Type B pancreatic cell (in vitro differentiated cells): ENCODE results near the gene EHD3. TPM values are rescaled to one million over a fixed set of nuclear protein-coding genes. Genes with fewer than 3 reads are reported as not detected.

Experiments
- DNase-seq: peaks from one replicate; pipeline ENCODE4 v3.0.0; 2021; ENCODE audit warnings: mixed read lengths; ENCODE audit not compliant: unreplicated experiment; ENCODE audit errors: extremely low spot score
- H3K27ac Mint-ChIP-seq: 2 replicates; pipeline ENCODE4 v1.8.0; 2021; ENCODE audit warnings: mild to moderate bottlenecking, mixed read lengths
- H3K27me3 Mint-ChIP-seq: 2 replicates; pipeline ENCODE4 v1.8.0; 2021; ENCODE audit warnings: mixed read lengths
- H3K36me3 Mint-ChIP-seq: 2 replicates; pipeline ENCODE4 v1.8.0; 2021; ENCODE audit warnings: mixed read lengths
- H3K4me1 Mint-ChIP-seq: one replicate; pipeline ENCODE4 v1.8.0; 2021; ENCODE audit warnings: mixed read lengths; ENCODE audit not compliant: unreplicated experiment
- H3K4me3 Mint-ChIP-seq: 2 replicates; pipeline ENCODE4 v1.8.0; 2021; ENCODE audit warnings: mild to moderate bottlenecking, mixed read lengths
- H3K9me3 Mint-ChIP-seq: 2 replicates; pipeline ENCODE4 v1.8.0; 2021; ENCODE audit warnings: mixed read lengths
- total RNA-seq: library from RNA; stranded (reverse); gene quantifications from 2 replicates; pipeline ENCODE4 v1.2.1, GENCODE V29; 2021; ENCODE audit warnings: low replicate concordance
- TF ChIP-seq, protein P1 (sequence below): fragments of 200-600 bp; sonication (generic); conservative IDR thresholded peaks from 2 replicates; pipeline ENCODE4 v1.5.0; 2021; ENCODE audit warnings: antibody characterized with exemption, mild to moderate bottlenecking

Gene EHD3
- total RNA-seq, 1 donor from 2014 or later, result 8.9 TPM

DNA sequence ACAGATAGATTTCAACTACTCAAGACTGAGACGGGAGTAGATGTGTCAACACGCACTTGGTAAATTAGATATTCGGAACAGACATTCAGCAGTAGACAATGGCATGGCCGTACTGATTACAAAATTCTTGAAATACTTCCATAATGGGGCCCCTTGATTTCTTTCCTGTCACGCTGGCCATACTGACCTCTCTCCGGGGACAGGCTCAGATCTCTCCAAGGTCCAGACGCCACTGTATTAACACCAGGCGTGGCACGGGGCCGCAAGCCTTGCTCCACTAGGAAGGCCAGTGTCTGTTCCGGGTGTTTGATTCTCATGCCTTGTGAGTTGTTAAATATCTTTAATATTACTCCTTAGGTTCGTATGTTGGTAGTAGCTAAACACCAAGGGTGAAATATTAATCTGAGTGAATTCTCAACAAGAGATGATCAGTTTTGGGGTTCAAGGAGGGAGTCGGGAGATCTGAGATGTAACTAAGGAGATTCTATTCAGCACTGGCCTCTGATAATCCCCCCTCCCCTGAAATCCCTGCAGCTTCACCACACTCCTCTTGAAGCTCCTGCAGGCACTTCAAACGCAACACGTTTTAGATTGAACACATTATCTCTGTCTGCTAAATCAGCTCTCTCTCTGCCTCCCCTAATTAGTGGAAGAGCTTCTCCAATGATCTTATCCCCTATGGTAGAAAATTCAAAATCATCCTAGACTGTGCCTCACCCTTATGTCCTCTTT is 2.2 kb upstream of the EHD3 start:
- Mint-ChIP-seq H3K4me3 (no peak overlapping the region), H3K27me3 (peaks cover 31% of the 10 kb centered on the region), H3K4me1 (peaks cover 7% of the 10 kb centered on the region), H3K9me3 (no peaks in the 10 kb centered on the region), H3K27ac (no peak overlapping the region), H3K36me3 (no peaks in the 10 kb centered on the region)
- DNase-seq, result peak; percentile 36
- TF ChIP-seq, protein P1, sequence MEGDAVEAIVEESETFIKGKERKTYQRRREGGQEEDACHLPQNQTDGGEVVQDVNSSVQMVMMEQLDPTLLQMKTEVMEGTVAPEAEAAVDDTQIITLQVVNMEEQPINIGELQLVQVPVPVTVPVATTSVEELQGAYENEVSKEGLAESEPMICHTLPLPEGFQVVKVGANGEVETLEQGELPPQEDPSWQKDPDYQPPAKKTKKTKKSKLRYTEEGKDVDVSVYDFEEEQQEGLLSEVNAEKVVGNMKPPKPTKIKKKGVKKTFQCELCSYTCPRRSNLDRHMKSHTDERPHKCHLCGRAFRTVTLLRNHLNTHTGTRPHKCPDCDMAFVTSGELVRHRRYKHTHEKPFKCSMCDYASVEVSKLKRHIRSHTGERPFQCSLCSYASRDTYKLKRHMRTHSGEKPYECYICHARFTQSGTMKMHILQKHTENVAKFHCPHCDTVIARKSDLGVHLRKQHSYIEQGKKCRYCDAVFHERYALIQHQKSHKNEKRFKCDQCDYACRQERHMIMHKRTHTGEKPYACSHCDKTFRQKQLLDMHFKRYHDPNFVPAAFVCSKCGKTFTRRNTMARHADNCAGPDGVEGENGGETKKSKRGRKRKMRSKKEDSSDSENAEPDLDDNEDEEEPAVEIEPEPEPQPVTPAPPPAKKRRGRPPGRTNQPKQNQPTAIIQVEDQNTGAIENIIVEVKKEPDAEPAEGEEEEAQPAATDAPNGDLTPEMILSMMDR, result no peak

DNA sequence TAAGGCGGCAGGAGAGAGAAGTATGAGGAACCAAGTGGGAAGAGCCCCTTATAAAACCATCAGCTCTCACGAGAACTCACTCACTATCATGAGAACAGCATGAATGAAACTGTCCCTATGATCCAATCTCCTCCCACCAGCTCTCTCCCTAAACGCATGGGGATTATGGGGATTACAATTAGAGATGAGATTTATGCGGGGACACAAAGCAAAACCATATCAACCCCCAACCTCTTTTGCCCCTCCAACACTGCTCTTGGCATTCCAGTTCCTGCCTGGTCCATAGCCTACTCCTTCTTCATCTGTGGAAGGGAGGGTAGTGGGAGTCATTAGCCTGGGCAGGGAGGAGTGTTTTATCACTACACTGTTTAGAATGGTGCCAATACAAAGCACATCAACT is 1.4 kb upstream of the EHD3 start:
- TF ChIP-seq, protein P1, result no peak
- Mint-ChIP-seq H3K4me1 (peaks cover 10% of the 10 kb centered on the region), H3K27me3 (peaks cover 23% of the 10 kb centered on the region), H3K9me3 (no peaks in the 10 kb centered on the region), H3K4me3 (no peak overlapping the region), H3K27ac (no peak overlapping the region), H3K36me3 (no peaks in the 10 kb centered on the region)
- DNase-seq, result no peak

DNA sequence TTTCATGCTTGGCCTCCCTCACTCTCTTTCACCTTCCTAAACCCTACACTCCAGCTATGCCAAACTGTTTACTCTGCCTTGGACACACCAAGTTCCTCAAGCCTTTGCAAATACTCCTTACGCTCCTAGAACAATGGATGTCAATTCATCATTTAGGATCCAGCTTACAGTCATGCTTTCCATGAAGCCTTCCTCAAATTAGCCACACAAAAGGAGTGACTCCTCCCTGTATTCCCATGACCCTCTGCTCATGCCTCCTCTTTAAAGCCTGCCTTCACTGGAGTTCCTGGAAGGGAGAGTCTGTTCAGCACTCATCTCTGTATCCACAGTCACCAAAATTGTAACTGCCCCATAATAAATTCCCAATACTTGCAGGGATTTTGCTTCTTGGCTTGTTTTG is 721 bp upstream of the EHD3 start:
- peak overlapping the region; percentile 85 for H3K4me3 Mint-ChIP-seq
- no peak overlapping the region for H3K27ac Mint-ChIP-seq

DNA sequence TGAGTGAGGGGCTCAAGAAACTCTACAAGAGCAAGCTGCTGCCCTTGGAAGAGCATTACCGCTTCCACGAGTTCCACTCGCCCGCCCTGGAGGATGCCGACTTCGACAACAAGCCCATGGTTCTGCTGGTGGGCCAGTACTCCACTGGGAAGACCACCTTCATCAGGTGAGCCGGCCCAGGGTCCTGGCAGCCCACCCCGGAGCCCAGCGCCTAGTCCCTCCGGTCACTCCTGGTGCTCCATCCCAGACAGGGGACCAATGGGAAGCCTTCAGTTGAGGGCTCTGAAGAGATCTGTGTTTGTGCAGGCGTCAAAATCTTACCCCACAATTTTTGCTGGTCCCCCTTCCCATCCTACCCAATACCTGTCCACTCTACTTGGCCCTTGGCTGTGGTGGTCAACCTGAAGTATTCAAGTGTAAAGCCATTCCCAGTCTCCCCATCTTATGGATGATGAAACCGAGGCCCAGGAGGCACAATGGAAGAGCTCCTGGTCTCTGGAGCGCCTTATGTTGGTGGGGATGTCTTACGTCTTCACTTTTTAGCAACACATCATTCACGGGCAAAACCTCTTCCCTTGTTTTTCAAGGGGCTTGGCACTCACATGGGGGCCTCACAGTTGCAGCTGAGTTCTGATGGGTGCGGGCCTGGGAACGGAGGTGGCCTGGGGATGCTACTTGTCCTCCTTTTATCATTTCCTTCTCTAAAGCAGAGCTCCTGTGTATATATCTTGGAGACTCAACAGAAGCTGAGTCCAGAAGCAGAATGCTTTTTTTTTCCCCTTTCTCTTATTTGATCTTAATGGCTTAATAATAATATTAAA is 941 bp downstream of the EHD3 start:
- Mint-ChIP-seq H3K4me3 (peak overlapping the region; percentile 85), H3K9me3 (no peaks in the 10 kb centered on the region), H3K36me3 (peaks cover 4% of the 10 kb centered on the region), H3K27me3 (peaks cover 13% of the 10 kb centered on the region), H3K4me1 (peaks cover 16% of the 10 kb centered on the region), H3K27ac (no peak overlapping the region)
- TF ChIP-seq, protein P1, result no peak
- peak; percentile 61 for DNase-seq

More for the DNA sequence above, 721 bp upstream of the EHD3 start:
- H3K9me3 Mint-ChIP-seq, result no peaks in the 10 kb centered on the region
- DNase-seq, result no peak
- H3K36me3 Mint-ChIP-seq, result peaks cover 3% of the 10 kb centered on the region
- H3K27me3 Mint-ChIP-seq, result peaks cover 20% of the 10 kb centered on the region
- TF ChIP-seq, protein P1, result no peak
- peaks cover 13% of the 10 kb centered on the region for H3K4me1 Mint-ChIP-seq

DNA sequence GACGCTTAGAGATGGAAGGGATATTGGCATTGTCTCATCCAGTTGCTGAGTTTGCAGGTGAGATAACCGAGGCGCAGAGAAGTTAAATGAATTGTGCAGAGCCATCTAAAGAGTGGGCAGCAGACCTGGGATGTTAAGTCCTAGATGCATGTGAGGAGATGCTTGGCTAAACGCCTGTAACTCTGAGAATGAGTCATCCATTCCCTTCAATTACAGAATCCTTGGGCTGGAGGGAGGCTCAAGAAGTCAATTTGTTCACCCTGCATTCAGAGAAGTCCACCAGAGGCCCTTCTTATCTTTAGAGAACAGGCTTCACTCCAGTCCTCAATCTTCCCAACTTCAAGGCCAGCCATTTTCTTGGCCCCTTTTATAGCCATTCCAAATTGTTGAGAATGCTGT is 1.6 kb downstream of the EHD3 start:
- Mint-ChIP-seq H3K27me3 (peaks cover 7% of the 10 kb centered on the region), H3K27ac (no peak overlapping the region), H3K4me1 (peaks cover 22% of the 10 kb centered on the region), H3K4me3 (peak overlapping the region; percentile 85), H3K36me3 (peaks cover 4% of the 10 kb centered on the region), H3K9me3 (no peaks in the 10 kb centered on the region)
- DNase-seq, result no peak
- TF ChIP-seq, protein P1, result no peak
